T-helper 17 cell (primary cell): Measurements from ENCODE around the gene SPTBN1. TPM values are rescaled to one million over a fixed set of nuclear protein-coding genes. Genes with fewer than 3 reads are reported as not detected.

Experiments used
- ATAC-seq: fragments of 150-1000 bp; cut with Tn5 transposase; 2 replicates; pipeline ENCODE4 v1.10.0; 2021; ENCODE audit warnings: mild to moderate bottlenecking, moderate library complexity
- DNase-seq, 3 donors: peaks; one replicate each; pipeline versions ENCODE4 v3.0.0 to v3.0.0-alpha.2; 2020 to 2021
- H3K9me3 ChIP-seq: one replicate; pipeline ENCODE4 v1.7.0; 2013; ENCODE audit warnings: low read length, mild to moderate bottlenecking; ENCODE audit not compliant: control insufficient read depth, poor library complexity, severe bottlenecking
- H3K27ac Mint-ChIP-seq: one replicate; pipeline ENCODE4 v1.8.0; 2022; ENCODE audit warnings: mild to moderate bottlenecking, moderate library complexity, mixed read lengths
- H3K27me3 Mint-ChIP-seq: one replicate; pipeline ENCODE4 v1.8.0; 2022; ENCODE audit warnings: mixed read lengths
- H3K36me3 Mint-ChIP-seq: one replicate; pipeline ENCODE4 v1.8.0; 2022; ENCODE audit warnings: low read depth, mixed read lengths
- H3K4me1 Mint-ChIP-seq: one replicate; pipeline ENCODE4 v1.8.0; 2022; ENCODE audit warnings: mild to moderate bottlenecking, mixed read lengths
- H3K4me3 Mint-ChIP-seq: one replicate; pipeline ENCODE4 v1.8.0; 2022; ENCODE audit warnings: mild to moderate bottlenecking, moderate library complexity, mixed read lengths
- total RNA-seq, 4 donors: library from RNA in 2 of 4; stranded (reverse) in 2 of 4; gene quantifications; one replicate each; pipeline ENCODE4 v1.2.3 and lab custom pipeline; 2022 to 2026

The SPTBN1 gene
- total RNA-seq, 2 donors from 2014 or later = 187 to 195 TPM

DNA sequence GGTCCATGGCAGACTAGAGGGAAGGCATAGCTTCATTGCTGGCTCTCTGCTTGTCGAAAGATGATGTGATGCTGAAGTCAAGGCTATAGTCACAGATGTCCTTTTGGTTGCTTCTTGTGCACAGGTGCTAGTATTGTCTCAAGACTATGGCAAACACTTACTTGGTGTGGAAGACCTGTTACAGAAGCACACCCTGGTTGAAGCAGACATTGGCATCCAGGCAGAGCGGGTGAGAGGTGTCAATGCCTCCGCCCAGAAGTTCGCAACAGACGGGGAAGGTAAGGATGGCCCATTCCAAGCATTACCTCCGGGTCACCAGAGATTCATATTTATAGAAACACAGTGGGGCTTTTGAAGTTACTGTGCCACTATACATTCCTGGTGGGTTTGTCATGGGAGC lies 171.8 kb downstream of the SPTBN1 start:
- no peak for ATAC-seq
- no peaks in the 10 kb centered on the region for H3K9me3 ChIP-seq
- peak overlapping the region; percentile 61 for H3K27ac Mint-ChIP-seq
- peaks cover 19% of the 10 kb centered on the region for H3K36me3 Mint-ChIP-seq
- no peaks in the 10 kb centered on the region for H3K27me3 Mint-ChIP-seq
- peaks cover 9% of the 10 kb centered on the region for H3K4me1 Mint-ChIP-seq
- DNase-seq = no peak
- no peak overlapping the region for H3K4me3 Mint-ChIP-seq

DNA sequence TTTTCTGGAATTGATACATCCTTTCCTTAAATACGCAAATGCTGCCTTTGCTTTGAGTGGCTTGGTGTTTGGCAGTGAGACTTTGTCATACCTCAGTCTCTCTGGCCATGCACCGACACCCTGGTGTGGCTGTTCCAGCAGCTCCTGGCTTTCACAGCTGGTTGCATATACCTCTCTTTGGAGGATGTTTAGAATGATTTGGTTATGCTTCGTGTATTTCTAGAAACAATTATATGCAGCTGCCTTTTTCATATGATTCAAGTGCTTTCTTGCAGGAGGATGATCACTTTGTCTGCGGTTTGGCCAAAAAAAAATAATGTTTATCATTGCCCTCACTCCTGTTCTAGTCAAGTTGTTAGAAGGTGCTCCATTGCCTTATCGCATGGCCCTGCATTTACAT lies 172.3 kb downstream of the SPTBN1 start:
- Mint-ChIP-seq H3K27ac (no peak overlapping the region), H3K4me1 (peaks cover 9% of the 10 kb centered on the region), H3K4me3 (no peak overlapping the region), H3K36me3 (peaks cover 19% of the 10 kb centered on the region), H3K27me3 (no peaks in the 10 kb centered on the region)
- H3K9me3 ChIP-seq = no peaks in the 10 kb centered on the region
- DNase-seq = no peak
- no peak for ATAC-seq

DNA sequence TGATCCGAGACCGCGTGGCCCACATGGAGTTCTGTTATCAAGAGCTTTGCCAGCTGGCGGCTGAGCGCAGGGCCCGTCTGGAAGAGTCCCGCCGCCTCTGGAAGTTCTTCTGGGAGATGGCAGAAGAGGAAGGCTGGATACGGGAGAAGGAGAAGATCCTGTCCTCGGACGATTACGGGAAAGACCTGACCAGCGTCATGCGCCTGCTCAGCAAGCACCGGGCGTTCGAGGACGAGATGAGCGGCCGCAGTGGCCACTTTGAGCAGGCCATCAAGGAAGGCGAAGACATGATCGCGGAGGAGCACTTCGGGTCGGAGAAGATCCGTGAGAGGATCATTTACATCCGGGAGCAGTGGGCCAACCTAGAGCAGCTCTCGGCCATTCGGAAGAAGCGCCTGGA lies 172.8 kb downstream of the SPTBN1 start:
- Mint-ChIP-seq H3K4me1 (peaks cover 9% of the 10 kb centered on the region), H3K27me3 (no peaks in the 10 kb centered on the region), H3K4me3 (peak overlapping the region; percentile 58), H3K36me3 (peaks cover 19% of the 10 kb centered on the region), H3K27ac (no peak overlapping the region)
- ATAC-seq (no peak), DNase-seq (no peak)
- H3K9me3 ChIP-seq = no peaks in the 10 kb centered on the region

DNA sequence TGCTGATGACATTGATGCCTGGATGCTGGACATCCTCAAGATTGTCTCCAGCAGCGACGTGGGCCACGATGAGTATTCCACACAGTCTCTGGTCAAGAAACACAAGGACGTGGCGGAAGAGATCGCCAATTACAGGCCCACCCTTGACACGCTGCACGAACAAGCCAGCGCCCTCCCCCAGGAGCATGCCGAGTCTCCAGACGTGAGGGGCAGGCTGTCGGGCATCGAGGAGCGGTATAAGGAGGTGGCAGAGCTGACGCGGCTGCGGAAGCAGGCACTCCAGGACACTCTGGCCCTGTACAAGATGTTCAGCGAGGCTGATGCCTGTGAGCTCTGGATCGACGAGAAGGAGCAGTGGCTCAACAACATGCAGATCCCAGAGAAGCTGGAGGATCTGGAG lies 173.3 kb downstream of the SPTBN1 start:
- DNase-seq (no peak), ATAC-seq (no peak)
- H3K27ac Mint-ChIP-seq = peak overlapping the region; percentile 87
- H3K36me3 Mint-ChIP-seq = peaks cover 19% of the 10 kb centered on the region
- no peaks in the 10 kb centered on the region for H3K27me3 Mint-ChIP-seq
- H3K4me1 Mint-ChIP-seq = peaks cover 12% of the 10 kb centered on the region
- no peaks in the 10 kb centered on the region for H3K9me3 ChIP-seq
- H3K4me3 Mint-ChIP-seq = peak overlapping the region; percentile 58

DNA sequence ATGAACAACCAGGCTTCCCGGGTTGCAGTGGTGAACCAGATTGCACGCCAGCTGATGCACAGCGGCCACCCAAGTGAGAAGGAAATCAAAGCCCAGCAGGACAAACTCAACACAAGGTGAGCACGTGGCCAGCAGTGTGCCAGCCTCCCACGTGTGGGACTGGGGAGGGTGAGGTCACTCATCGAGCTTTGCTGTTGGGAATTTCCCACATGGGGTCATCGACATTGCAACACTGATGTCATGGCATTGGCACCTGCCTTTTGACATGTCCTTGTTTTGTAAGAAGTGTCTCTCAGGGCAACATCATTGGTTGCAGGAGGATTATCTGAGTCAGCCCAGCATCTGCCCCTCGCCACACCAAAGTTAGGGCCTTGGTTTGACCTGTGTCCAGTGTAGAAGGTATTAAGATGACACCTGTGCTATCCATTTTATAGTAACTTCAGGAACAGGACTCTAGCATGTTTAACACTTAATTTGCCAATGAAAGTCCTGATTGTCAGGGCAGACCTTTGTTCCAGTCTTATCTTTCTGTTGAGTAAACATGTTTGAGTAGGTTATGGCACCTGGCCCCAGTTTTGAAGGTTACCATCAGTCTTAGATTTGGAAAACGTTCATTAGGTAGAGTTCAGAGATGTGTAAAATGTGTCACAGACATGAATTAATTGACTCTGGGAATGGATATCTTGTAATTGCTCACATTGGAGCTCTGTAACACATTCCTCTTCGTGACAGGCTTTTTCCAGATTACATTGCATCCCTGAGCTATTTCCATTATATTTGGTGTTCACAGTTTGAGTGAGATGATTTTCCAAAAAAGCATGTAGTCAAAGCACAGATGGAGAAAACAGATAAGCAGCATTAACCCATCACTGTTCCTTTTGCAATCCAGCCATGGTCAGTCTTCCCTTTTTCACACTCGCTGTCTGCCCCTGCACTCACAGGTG lies 174.1 kb downstream of the SPTBN1 start:
- Mint-ChIP-seq H3K27me3 (no peaks in the 10 kb centered on the region), H3K27ac (peak overlapping the region; percentile 87), H3K4me1 (peaks cover 20% of the 10 kb centered on the region), H3K36me3 (peaks cover 16% of the 10 kb centered on the region), H3K4me3 (no peak overlapping the region)
- DNase-seq = no peak
- H3K9me3 ChIP-seq = no peaks in the 10 kb centered on the region
- peak; percentile 49 for ATAC-seq

DNA sequence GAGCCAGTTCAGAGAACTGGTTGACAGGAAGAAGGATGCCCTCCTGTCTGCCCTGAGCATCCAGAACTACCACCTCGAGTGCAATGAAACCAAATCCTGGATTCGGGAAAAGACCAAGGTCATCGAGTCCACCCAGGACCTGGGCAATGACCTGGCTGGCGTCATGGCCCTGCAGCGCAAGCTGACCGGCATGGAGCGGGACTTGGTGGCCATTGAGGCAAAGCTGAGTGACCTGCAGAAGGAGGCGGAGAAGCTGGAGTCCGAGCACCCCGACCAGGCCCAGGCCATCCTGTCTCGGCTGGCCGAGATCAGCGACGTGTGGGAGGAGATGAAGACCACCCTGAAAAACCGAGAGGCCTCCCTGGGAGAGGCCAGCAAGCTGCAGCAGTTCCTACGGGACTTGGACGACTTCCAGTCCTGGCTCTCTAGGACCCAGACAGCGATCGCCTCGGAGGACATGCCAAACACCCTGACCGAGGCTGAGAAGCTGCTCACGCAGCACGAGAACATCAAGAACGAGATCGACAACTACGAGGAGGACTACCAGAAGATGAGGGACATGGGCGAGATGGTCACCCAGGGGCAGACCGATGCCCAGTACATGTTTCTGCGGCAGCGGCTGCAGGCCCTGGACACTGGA lies 174.9 kb downstream of the SPTBN1 start:
- no peak for ATAC-seq
- Mint-ChIP-seq H3K36me3 (peaks cover 16% of the 10 kb centered on the region), H3K27ac (peak overlapping the region; percentile 87), H3K4me1 (peaks cover 21% of the 10 kb centered on the region), H3K27me3 (no peaks in the 10 kb centered on the region), H3K4me3 (peak overlapping the region; percentile 55)
- DNase-seq = no peak
- no peaks in the 10 kb centered on the region for H3K9me3 ChIP-seq

DNA sequence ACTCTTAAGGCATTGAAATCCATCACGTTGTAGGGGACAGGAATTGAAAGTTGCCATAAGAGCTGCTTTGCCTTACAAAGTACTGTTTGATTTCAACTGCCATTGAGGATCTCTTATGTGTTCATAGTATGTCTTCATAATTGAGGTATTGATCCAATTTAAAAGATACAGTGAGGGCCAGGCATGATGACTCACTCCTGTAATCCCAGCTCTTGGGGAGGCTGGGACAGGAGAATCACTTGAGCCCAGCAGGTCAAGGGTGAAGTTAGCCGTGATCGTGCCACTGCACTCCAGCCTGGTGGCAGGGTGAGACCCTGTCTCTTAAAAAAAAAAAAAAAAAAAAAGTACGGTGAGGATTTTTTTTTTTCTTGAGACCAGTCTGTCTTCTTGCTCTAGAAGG lies 175.6 kb downstream of the SPTBN1 start:
- no peak overlapping the region for H3K4me3 Mint-ChIP-seq
- peak overlapping the region; percentile 87 for H3K27ac Mint-ChIP-seq
- no peaks in the 10 kb centered on the region for H3K27me3 Mint-ChIP-seq
- H3K36me3 Mint-ChIP-seq = peaks cover 13% of the 10 kb centered on the region
- no peaks in the 10 kb centered on the region for H3K9me3 ChIP-seq
- DNase-seq (no peak), ATAC-seq (no peak)
- peaks cover 18% of the 10 kb centered on the region for H3K4me1 Mint-ChIP-seq

DNA sequence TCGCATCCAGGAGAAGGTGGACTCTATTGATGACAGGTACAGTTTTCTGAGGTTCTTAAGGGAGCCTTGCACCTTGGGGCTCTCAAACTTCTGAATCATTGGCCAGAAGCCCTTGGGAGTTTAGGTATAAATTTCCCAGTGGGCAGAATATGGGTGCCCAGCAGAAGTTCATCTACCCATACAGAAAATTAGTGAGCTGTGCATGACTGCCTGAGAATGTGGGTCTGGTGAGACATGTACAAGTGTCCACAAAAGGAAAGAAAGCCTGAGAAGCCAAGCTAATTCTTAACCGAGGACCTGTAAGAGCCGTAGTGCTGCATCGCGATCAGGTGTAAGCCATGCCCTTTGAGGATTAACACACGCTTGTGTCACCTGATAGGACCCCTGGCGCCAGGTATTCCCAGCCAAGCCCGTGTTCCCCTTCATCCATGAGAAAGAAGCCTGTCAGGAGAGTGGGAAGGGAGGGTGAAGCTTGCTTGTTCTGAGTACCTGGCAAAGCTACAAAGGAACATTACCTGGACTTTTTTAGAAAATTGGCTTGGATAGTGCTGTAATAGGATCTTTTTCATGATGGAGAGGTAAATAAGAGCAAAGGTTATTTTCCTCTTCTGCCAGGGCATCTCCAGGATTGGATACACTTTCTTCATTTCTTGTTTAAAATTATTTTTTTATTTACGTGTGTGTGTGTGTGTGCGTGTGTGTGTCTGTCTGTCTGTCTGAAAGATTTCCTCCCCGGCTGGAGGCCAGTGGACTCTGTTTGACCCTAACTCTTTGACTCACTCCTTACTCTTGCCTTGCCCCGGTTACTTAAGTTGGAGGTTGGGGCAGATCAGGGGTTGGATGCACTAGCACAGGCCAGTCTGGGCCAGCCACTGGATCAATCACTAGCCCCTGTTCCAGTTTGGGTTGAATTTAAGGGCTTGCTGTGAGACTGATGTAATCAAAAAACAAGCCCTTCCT lies 176.9 kb downstream of the SPTBN1 start:
- H3K27me3 Mint-ChIP-seq = no peaks in the 10 kb centered on the region
- H3K9me3 ChIP-seq = no peaks in the 10 kb centered on the region

DNA sequence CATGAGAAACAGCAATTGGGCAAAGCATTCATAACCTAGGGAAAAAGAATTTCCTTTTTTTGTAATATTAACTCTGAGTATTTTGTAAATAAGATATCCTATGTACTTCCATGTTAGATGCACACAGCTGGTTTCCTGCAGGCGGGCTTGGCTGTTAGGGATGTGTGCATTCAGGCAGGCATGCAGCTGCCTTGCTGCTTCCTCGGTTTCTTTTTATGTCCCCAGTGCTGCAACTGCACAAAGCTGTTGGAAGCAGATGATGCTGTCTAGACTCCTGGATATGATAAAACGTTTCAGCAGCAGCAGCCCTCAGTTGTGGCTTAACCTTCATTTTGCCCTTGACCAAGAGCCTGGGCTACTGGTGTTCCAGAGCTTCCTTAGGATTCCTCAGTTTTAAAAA lies 177.9 kb downstream of the SPTBN1 start:
- DNase-seq = no peak
- Mint-ChIP-seq H3K36me3 (peaks cover 8% of the 10 kb centered on the region), H3K4me3 (no peak overlapping the region), H3K27me3 (no peaks in the 10 kb centered on the region), H3K4me1 (peaks cover 17% of the 10 kb centered on the region), H3K27ac (peak overlapping the region; percentile 90)
- ATAC-seq = no peak
- no peaks in the 10 kb centered on the region for H3K9me3 ChIP-seq

More for the DNA sequence above, 176.9 kb downstream of the SPTBN1 start:
- H3K4me3 Mint-ChIP-seq = peak overlapping the region; percentile 39
- peak overlapping the region; percentile 87 for H3K27ac Mint-ChIP-seq
- DNase-seq (no peak), ATAC-seq (no peak)
- H3K4me1 Mint-ChIP-seq = peaks cover 20% of the 10 kb centered on the region
- peaks cover 13% of the 10 kb centered on the region for H3K36me3 Mint-ChIP-seq

DNA sequence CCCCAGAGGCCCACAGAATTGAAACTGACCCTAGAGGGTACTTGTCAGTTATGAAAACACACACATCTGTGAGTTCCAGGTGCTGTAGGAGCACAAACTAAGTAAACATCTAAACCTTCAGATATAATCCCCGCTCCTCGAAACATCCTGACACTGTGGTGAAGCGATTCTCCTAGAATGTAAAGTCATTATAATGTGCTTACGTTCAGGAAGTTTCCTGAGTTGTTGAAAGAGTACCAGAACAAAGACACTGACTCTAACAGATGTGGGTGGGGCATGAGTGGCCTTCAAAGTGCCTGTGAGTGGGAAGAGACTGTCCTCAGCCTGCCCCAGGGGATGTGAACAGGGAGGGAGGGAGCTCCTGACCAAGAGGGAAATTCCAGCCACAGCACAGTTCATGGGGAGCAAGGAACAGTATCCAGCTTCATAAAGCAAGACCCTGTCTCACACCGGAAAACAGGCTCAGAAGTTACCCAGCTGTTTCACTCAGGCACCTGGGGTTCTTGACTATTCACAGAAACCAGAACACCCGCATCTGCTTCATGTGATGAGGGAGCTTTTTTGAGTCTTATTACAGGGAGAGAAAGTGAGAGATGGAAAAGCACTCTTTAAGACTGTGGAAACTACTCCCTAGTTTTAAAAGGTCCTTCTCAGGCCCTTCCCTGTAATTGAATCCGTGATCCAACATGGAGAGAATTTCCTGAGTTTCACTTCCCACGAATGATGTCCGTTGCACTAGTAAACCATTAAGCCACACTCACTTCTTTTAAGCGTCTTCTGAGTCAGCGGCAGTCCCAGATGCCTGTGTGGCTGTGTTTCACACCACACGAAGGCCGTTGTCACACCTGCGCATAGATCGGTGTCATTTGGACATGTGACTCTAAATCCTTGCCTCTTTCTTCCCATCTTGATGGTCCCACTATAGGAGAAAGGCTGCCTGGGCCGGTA lies 178.7 kb downstream of the SPTBN1 start:
- Mint-ChIP-seq H3K4me3 (peak overlapping the region; percentile 75), H3K27ac (peak overlapping the region; percentile 90), H3K36me3 (peaks cover 8% of the 10 kb centered on the region), H3K4me1 (peaks cover 17% of the 10 kb centered on the region), H3K27me3 (no peaks in the 10 kb centered on the region)
- ATAC-seq = peak; percentile 78
- no peaks in the 10 kb centered on the region for H3K9me3 ChIP-seq
- DNase-seq = no peak

DNA sequence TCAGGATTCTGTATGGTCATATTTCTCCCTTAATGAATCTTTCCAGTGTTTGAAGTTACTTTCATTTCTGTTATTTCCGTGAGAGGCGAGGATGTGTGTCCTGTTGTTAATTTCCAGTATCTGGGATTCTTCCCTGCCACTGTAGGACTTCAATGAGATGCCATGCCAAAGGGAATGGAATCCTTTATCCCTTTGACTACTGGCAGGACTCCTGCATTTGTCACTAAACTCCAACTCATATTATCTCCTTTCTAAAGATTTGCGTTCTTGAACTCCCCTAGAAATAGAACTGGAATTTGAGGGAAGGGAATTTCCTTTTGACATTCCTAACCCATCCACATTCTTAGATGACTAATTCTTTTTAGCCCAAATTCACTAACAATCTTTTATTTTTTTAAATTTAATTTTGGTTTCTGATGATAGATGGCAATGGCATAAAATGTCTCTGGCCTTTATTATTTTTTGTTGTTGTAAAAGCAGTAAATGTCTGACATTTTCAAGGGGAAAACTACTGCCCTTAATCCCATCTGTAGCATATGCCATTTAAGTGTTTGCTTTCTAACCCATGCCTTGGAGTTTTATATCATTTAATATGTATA lies 179.5 kb downstream of the SPTBN1 start:
- peak overlapping the region; percentile 75 for H3K4me3 Mint-ChIP-seq
- H3K27me3 Mint-ChIP-seq = no peaks in the 10 kb centered on the region
- H3K27ac Mint-ChIP-seq = peak overlapping the region; percentile 90
- H3K4me1 Mint-ChIP-seq = peaks cover 17% of the 10 kb centered on the region
- ATAC-seq (no peak), DNase-seq (no peak)
- no peaks in the 10 kb centered on the region for H3K9me3 ChIP-seq
- H3K36me3 Mint-ChIP-seq = peaks cover 8% of the 10 kb centered on the region
